ENCODE measurements around the gene CDHR3.

Gene CDHR3

GRCh38 chr7:106016331-106016730, 53.3 kb downstream of the CDHR3 start:
- H3K4me3 ChIP-seq (ENCODE audit: low read depth, low read length): no peak overlapping the region
- no peak for TF ChIP-seq CTCF (IDR thresholded peaks at IDR 0.05; ENCODE audit: control insufficient read depth, extremely low read depth, insufficient read depth)
- no peak for DNase-seq (ENCODE audit: low read depth)

GRCh38 chr7:106017657-106018056, 54.6 kb downstream of the CDHR3 start:
- no peak for DNase-seq (ENCODE audit: low read depth)
- no peak for TF ChIP-seq CTCF (IDR thresholded peaks at IDR 0.05; ENCODE audit: control insufficient read depth, extremely low read depth, insufficient read depth)
- no peak overlapping the region for H3K4me3 ChIP-seq (ENCODE audit: low read depth, low read length)

- no peak for DNase-seq (ENCODE audit: low read depth)
- TF ChIP-seq CTCF (IDR thresholded peaks at IDR 0.05; ENCODE audit: control insufficient read depth, extremely low read depth, insufficient read depth): no peak
- H3K4me3 ChIP-seq (ENCODE audit: low read depth, low read length): no peak overlapping the region
These were observed 55.8 kb downstream of the CDHR3 start for GRCh38 chr7:106018566-106019469.

- DNase-seq (ENCODE audit: low read depth): no peak
- no peak for TF ChIP-seq CTCF (IDR thresholded peaks at IDR 0.05; ENCODE audit: control insufficient read depth, extremely low read depth, insufficient read depth)
- no peak overlapping the region for H3K4me3 ChIP-seq (ENCODE audit: low read depth, low read length)
These were observed 56.4 kb downstream of the CDHR3 start for GRCh38 chr7:106019470-106019820.

- H3K4me3 ChIP-seq (ENCODE audit: low read depth, low read length): no peak overlapping the region
- TF ChIP-seq CTCF (IDR thresholded peaks at IDR 0.05; ENCODE audit: control insufficient read depth, extremely low read depth, insufficient read depth): no peak
- no peak for DNase-seq (ENCODE audit: low read depth)
These were observed 58.3 kb downstream of the CDHR3 start for GRCh38 chr7:106021151-106022067.

- DNase-seq (ENCODE audit: low read depth): no peak
- no peak overlapping the region for H3K4me3 ChIP-seq (ENCODE audit: low read depth, low read length)
- TF ChIP-seq CTCF (IDR thresholded peaks at IDR 0.05; ENCODE audit: control insufficient read depth, extremely low read depth, insufficient read depth): no peak
These were observed 59.2 kb downstream of the CDHR3 start for GRCh38 chr7:106022193-106022821.
